Activated CD4-positive, alpha-beta T cell treated with anti-CD3 and anti-CD28 coated beads, Interleukin-2, Interleukin-4, amounts not matched to agents 100 ng/mL and 50 ng/mL, durations not matched to agents 16 hours and 8 hours (primary cell): ENCODE data around the gene SLC25A46.
"Not testable (repeated sequence)": the region's sequence is repeated elsewhere in the genome, so short reads cannot be mapped to it uniquely, and the experiment has no call there.

Experiments
- DNase-seq: peaks from one replicate; pipeline ENCODE4 v3.0.0-alpha.2; 2020; ENCODE audit warnings: low spot score

The SLC25A46 gene

GRCh38 chr5:110757118-110757729 is 18.4 kb downstream of the SLC25A46 start:
- peak; percentile 53 for DNase-seq

GRCh38 chr5:110760158-110760557 is 21.4 kb downstream of the SLC25A46 start:
- no peak for DNase-seq

GRCh38 chr5:110768138-110768860 is 29.5 kb downstream of the SLC25A46 start:
- DNase-seq, result no peak

- no peak for DNase-seq
Observed at GRCh38 chr5:110769000-110769681, 30.3 kb downstream of the SLC25A46 start.

- no peak for DNase-seq
Observed at GRCh38 chr5:110770286-110770685, 31.5 kb downstream of the SLC25A46 start.

GRCh38 chr5:110784901-110785300 is 46.1 kb downstream of the SLC25A46 start:
- DNase-seq, result no peak

GRCh38 chr5:110785356-110785755 is 46.5 kb downstream of the SLC25A46 start:
- DNase-seq, result no peak

GRCh38 chr5:110788006-110788405 is 49.2 kb downstream of the SLC25A46 start:
- DNase-seq, result not testable (repeated sequence)

GRCh38 chr5:110790673-110791072 is 51.9 kb downstream of the SLC25A46 start:
- DNase-seq, result no peak

GRCh38 chr5:110802998-110803397 is 64.2 kb downstream of the SLC25A46 start:
- no peak for DNase-seq

- no peak for DNase-seq
Observed at GRCh38 chr5:110803467-110804326, 64.9 kb downstream of the SLC25A46 start.

GRCh38 chr5:110807169-110807568 is 68.4 kb downstream of the SLC25A46 start:
- DNase-seq, result no peak

- DNase-seq, result no peak
Observed at GRCh38 chr5:110809006-110809405, 70.2 kb downstream of the SLC25A46 start.
